Measurements from ENCODE around the gene EPB41L2.

- TF ChIP-seq EZH2phosphoT487 (IDR thresholded peaks at IDR 0.05; ENCODE audit: insufficient read depth, low read depth) (no peak), EZH2 (IDR thresholded peaks at IDR 0.05; ENCODE audit: insufficient read depth, poor library complexity, severe bottlenecking) (no peak)
These were observed 174.8 kb downstream of the EPB41L2 start for GRCh38 chr6:130888246-130888645.
